Prostate gland (tissue), 2 donors: ENCODE results near the gene KDM4C. TPM values are rescaled to one million over a fixed set of nuclear protein-coding genes. Genes with fewer than 3 reads are reported as not detected.

Experiments
- DNase-seq: peaks from one replicate; pipeline ENCODE4 v3.0.0-alpha.2; 2019; ENCODE audit warnings: low spot score
- H3K27ac ChIP-seq, 2 donors: fragments of 200-600 bp; sonication (generic); 2 replicates each; pipeline ENCODE4 v1.5.1; 2017 to 2019
- H3K27me3 ChIP-seq: fragments of 200-600 bp; sonication (generic); replicated peaks from 2 replicates; pipeline ENCODE4 v1.5.1; 2019; ENCODE audit not compliant: insufficient read depth
- H3K36me3 ChIP-seq, 2 donors: fragments of 200-600 bp; sonication (generic); 1 replicate in 1 of 2; 2 replicates in 1 of 2; pipeline versions ENCODE4 v1.5.1 to v1.8.1; 2017 to 2019
- H3K4me1 ChIP-seq: fragments of 200-600 bp; sonication (generic); replicated peaks from 2 replicates; pipeline ENCODE4 v1.5.1; 2019
- H3K4me3 ChIP-seq, 2 donors: fragments of 200-600 bp; sonication (generic); 2 replicates each; pipeline ENCODE4 v1.5.1; 2017 to 2019
- H3K9me3 ChIP-seq: fragments of 200-600 bp; sonication (generic); 2 replicates; pipeline ENCODE4 v1.5.1; 2017
- POLR2A ChIP-seq: fragments of 450-650 bp; IDR thresholded peaks from one replicate; pipeline ENCODE4 v1.6.1; 2016; ENCODE audit warnings: antibody characterized with exemption, mild to moderate bottlenecking
- POLR2AphosphoS5 ChIP-seq: sonication (generic); formaldehyde crosslinking; IDR thresholded peaks from one replicate; pipeline ENCODE4 v1.6.1; 2017; ENCODE audit warnings: antibody characterized with exemption
- WGBS: methylation state at CpG from one replicate; pipeline ENCODE4 v1.1.5; 2018; 5-methylcytosine and 5-hydroxymethylcytosine counted together
- intact Hi-C: fragments of 100-400 bp; cut with DNase I; formaldehyde crosslinking; loops from one replicate; pipeline ENCODE4 v1.14.2; 2022
- total RNA-seq, 2 donors: library from RNA; depleted of rRNA; stranded (reverse); fragments of >200 nt; gene quantifications; one replicate each; pipeline ENCODE4 v1.1.0, GENCODE V29; 2016
- TF ChIP-seq, protein P1 (sequence below), 4 experiments: fragments of 200-600 bp in 2 of 4; fragments of 450-650 bp in 2 of 4; sonication (generic) in 2 of 4; IDR thresholded peaks; 1 replicate in 3 of 4; 2 replicates in 1 of 4; pipeline ENCODE4 v1.5.1; 2016 to 2019; ENCODE audit warnings: antibody characterized with exemption in 4 of 4, mild to moderate bottlenecking in 2 of 4, moderate library complexity in 2 of 4

The KDM4C gene
- total RNA-seq, 2 donors from 2014 or later: 18.1 to 27.7 TPM

DNA sequence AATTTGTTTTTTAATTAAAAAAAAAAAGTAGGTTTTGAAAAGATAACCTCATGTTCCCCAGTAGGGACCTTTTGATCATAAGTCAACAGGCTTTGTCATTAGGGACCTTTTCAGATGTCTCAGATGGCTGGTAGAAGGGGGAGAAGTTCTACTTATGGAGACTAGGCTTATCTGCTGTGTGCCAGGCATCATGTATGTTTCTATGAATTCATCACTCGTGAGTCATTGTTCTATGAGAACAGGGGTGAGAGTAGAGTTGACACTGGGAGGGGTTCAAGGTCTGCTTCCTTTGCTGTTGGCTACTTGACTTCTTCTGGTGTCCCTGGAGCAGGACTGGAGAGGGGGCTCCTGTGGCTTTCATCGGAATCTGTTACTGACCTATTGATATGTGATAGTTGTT is 138.8 kb downstream of the KDM4C start:
- no peak overlapping the region for H3K4me3 ChIP-seq
- no peak overlapping the region for H3K27ac ChIP-seq
- intact Hi-C loops: no loop called here
- H3K36me3 ChIP-seq: peaks cover 0 to 4% of the 10 kb centered on the region in 2 donors
- no peaks in the 10 kb centered on the region for H3K27me3 ChIP-seq
- no peaks in the 10 kb centered on the region for H3K9me3 ChIP-seq
- TF ChIP-seq POLR2A: no peak
- no peak for TF ChIP-seq POLR2AphosphoS5
- TF ChIP-seq, protein P1, sequence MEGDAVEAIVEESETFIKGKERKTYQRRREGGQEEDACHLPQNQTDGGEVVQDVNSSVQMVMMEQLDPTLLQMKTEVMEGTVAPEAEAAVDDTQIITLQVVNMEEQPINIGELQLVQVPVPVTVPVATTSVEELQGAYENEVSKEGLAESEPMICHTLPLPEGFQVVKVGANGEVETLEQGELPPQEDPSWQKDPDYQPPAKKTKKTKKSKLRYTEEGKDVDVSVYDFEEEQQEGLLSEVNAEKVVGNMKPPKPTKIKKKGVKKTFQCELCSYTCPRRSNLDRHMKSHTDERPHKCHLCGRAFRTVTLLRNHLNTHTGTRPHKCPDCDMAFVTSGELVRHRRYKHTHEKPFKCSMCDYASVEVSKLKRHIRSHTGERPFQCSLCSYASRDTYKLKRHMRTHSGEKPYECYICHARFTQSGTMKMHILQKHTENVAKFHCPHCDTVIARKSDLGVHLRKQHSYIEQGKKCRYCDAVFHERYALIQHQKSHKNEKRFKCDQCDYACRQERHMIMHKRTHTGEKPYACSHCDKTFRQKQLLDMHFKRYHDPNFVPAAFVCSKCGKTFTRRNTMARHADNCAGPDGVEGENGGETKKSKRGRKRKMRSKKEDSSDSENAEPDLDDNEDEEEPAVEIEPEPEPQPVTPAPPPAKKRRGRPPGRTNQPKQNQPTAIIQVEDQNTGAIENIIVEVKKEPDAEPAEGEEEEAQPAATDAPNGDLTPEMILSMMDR (IDR thresholded peaks at IDR 0.05): no peak
- no peak for DNase-seq
- 95% methylated on average over 2 of the region's 2 CpGs for WGBS
- H3K4me1 ChIP-seq: no peaks in the 10 kb centered on the region

DNA sequence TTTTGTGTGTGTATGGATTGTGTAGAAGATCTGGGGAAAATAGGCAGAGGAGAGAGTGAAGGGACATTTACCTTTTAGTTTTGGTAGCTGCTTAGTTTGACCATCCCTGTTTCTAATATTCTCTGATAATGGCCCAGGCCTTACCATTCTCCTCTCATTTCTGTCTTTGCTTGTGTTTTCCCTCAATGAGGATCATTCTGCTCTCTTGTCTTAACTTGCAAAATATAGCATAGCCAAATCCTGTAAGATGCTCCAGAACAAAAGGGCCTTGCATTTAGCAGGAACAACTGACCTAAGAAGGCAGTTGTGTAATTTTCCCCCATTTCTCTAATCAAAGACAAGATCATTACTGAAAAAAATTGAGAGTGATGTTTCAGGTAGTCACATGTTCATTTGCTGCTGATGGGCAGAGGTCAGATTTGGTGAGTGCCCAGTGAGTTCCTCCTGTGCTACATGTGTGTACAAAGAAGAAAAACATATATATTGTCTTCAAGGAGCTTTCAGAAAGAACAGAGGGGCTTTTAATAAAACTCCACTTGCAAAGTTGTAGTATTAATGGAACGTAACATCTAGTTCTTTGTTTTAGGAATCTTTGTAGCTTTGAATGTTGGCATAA is 139.5 kb downstream of the KDM4C start:
- no peak for DNase-seq
- Histone ChIP-seq H3K36me3 (peaks cover 0 to 4% of the 10 kb centered on the region in 2 donors), H3K4me3 (no peak overlapping the region), H3K27me3 (no peaks in the 10 kb centered on the region), H3K4me1 (no peaks in the 10 kb centered on the region), H3K27ac (no peak overlapping the region), H3K9me3 (no peaks in the 10 kb centered on the region)
- 24% methylated on average over 1 of the region's 1 CpG for WGBS
- TF ChIP-seq, protein P1 (IDR thresholded peaks at IDR 0.05): no peak
- TF ChIP-seq POLR2AphosphoS5 (no peak), POLR2A (no peak)
- intact Hi-C loops: no loop called here

DNA sequence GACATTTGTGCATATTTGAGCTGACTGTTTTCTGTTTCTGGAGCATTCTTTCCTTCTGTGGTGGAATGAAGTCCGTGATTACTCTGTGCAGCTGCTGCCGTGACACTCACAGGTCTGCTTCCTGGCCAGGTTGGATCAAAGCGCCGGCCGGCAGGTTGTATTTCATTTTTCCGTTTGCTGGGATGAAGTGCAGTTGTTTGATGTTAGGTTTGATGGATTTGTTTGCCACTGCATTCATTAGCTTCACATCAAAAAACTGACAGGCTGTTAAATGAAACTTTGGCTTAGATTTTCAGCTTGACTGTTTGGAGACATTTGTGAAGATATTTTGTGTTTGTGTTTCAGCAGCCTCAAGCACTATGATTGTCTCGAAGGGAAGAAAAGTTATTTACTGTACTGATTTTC is 140.1 kb downstream of the KDM4C start:
- DNase-seq: no peak
- no peaks in the 10 kb centered on the region for H3K27me3 ChIP-seq
- no peaks in the 10 kb centered on the region for H3K4me1 ChIP-seq
- intact Hi-C loops: no loop called here
- H3K27ac ChIP-seq: no peak overlapping the region
- WGBS: 9% methylated on average over 7 of the region's 7 CpGs
- H3K4me3 ChIP-seq: no peak overlapping the region
- TF ChIP-seq POLR2AphosphoS5 (no peak), POLR2A (no peak)
- TF ChIP-seq, protein P1 (IDR thresholded peaks at IDR 0.05): no peak
- peaks cover 0 to 4% of the 10 kb centered on the region in 2 donors for H3K36me3 ChIP-seq
- H3K9me3 ChIP-seq: no peaks in the 10 kb centered on the region

DNA sequence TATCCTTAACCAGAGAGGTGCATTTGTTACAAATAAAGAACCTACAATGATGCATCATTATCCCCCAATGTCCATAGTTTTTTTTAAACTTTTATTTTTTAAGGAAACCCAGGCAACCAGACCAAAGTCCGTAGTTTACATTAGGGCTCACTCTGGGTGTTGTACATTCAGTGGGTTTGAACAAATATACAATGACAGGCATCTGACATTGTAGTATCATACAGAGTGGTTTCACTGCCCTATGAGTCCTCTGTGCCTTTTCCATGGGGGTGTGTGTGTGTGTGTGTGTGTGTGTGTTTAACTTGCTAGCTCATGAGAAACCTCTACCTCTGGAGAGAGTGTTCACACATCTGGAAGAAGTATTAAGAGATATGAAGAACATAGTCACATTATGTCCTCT is 141.5 kb downstream of the KDM4C start:
- H3K9me3 ChIP-seq: no peaks in the 10 kb centered on the region
- WGBS: 46% methylated on average over 1 of the region's 1 CpG
- H3K27ac ChIP-seq: no peak overlapping the region
- H3K27me3 ChIP-seq: no peaks in the 10 kb centered on the region
- DNase-seq: no peak
- intact Hi-C loops: no loop called here
- H3K4me3 ChIP-seq: no peak overlapping the region
- peaks cover 0 to 4% of the 10 kb centered on the region in 2 donors for H3K36me3 ChIP-seq
- H3K4me1 ChIP-seq: no peaks in the 10 kb centered on the region
- TF ChIP-seq POLR2AphosphoS5 (no peak), POLR2A (no peak)
- TF ChIP-seq, protein P1 (IDR thresholded peaks at IDR 0.05): no peak

DNA sequence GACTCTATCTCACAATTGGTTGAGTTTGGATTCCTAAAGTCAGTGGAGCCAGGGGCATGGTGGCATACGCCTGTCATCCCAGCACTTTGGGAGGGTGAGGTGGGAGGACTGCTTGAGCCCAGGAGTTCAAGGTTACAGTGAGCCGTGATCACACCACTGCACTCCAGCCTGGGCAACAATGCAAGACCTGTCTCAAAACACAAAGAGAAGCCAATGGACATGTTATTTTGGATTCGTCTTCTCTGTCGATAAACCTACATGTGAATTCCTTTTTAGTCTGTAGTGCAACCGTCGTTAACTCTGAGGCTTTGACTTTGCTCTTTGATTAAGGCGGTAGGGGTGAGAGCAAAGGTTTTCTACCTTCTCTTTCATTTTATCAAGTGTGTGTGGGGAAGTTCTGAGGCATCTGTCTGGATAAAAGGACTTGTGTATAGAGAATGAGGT is 142.7 kb downstream of the KDM4C start:
- no peaks in the 10 kb centered on the region for H3K36me3 ChIP-seq
- no peaks in the 10 kb centered on the region for H3K4me1 ChIP-seq
- no peaks in the 10 kb centered on the region for H3K9me3 ChIP-seq
- no peak for DNase-seq
- intact Hi-C loops: no loop called here
- TF ChIP-seq, protein P1 (IDR thresholded peaks at IDR 0.05): no peak
- TF ChIP-seq POLR2AphosphoS5 (no peak), POLR2A (no peak)
- H3K4me3 ChIP-seq: no peak overlapping the region
- H3K27me3 ChIP-seq: no peaks in the 10 kb centered on the region
- no peak overlapping the region for H3K27ac ChIP-seq
- 96% methylated on average over 7 of the region's 7 CpGs for WGBS
